ENCODE data around the gene IMMT. TPM values are rescaled to one million over a fixed set of nuclear protein-coding genes. Genes with fewer than 3 reads are reported as not detected.
"Not testable (repeated sequence)": the region's sequence is repeated elsewhere in the genome, so short reads cannot be mapped to it uniquely, and the experiment has no call there.

IMMT gene
- 100 to 1,000 TPM; 106 to 121 (median 107) TPM for total RNA-seq
- long read RNA-seq, donor 1, partial matches to known transcripts: 1 of 10 reads
- long read RNA-seq, donor 1, other reads (novel, unspliced or antisense): 7 of 10 reads
- long read RNA-seq, donor 2, partial matches to known transcripts: 11 of 15 reads
- long read RNA-seq, donor 2, other reads (novel, unspliced or antisense): 3 of 15 reads

DNA sequence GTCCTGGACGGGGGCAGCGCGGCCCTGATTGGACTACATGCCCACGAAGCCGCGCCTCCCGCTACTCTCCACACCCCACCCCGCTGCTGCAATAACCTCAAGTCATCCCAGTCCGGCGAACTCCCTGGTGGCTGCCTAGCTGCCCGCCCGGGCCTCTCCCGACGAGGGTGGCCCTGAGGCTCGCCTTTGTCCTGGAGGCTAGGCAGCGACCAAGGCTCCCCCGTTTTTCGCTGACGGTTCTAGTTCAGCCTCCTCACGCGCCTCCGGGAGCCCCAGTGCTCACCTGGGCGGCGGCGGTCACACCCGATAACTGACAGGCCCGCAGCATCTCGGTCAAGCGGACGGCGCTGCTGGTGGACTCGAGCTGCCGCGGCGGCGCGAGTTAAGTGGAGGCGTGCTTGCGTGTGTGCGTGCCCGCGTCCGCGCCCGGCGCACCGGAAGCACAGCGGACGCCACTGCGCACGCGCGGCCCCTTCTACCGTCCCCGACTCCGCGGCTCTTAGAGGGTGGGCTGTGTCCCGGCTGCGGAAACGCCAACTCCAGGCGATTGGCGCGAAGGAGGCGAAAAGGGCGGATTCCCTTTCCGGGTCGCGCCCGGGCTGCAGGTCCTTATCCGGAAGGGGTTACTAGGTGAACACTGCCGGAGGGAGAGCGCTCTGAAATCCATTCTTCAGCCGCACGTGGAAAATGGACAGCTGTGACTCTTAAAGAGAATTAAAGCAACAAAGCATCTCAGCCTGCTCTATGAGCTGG is at the start of gene IMMT:
Gene IMMT (minus strand): TSS at position 408 of the 753 bp plus-strand sequence. CDS start 80 bp downstream, at position 328.
- DNase-seq: peak; percentile 94 to 98 (median 97)
- Histone ChIP-seq H3K36me3 (ENCODE audit: low read depth) (no peaks in the 10 kb centered on the region), H3K9me3 (no peaks in the 10 kb centered on the region), H3K4me3 (peak within 1 kb of the TSS; percentile 54), H3K4me1 (ENCODE audit: low read depth) (peaks cover 16% of the 10 kb centered on the region)
- TF ChIP-seq, protein P1, sequence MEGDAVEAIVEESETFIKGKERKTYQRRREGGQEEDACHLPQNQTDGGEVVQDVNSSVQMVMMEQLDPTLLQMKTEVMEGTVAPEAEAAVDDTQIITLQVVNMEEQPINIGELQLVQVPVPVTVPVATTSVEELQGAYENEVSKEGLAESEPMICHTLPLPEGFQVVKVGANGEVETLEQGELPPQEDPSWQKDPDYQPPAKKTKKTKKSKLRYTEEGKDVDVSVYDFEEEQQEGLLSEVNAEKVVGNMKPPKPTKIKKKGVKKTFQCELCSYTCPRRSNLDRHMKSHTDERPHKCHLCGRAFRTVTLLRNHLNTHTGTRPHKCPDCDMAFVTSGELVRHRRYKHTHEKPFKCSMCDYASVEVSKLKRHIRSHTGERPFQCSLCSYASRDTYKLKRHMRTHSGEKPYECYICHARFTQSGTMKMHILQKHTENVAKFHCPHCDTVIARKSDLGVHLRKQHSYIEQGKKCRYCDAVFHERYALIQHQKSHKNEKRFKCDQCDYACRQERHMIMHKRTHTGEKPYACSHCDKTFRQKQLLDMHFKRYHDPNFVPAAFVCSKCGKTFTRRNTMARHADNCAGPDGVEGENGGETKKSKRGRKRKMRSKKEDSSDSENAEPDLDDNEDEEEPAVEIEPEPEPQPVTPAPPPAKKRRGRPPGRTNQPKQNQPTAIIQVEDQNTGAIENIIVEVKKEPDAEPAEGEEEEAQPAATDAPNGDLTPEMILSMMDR (IDR thresholded peaks at IDR 0.05): no peak
- intact Hi-C loops (cut with DNase I, micrococcal nuclease): no loop called here
- ATAC-seq: peak; percentile 92

DNA sequence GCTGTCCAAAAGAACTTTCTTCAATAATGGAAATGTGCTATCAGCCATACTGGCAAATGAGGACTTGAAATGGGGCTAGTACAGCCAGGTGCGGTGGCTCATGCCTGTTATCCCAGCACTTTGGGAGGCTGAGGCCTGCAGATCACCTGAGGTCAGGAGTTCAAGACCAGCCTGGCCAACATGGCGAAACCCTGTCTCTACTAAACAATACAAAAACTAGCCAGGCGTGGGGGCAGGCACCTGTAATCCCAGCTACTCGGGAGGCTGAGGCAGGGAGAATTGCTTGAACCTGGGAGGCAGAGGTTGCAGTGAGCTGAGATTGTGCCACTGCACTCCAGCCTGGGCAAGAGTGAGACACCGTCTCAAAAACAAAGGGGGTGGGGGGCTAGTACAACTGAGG is 49.5 kb upstream of the IMMT start:
- DNase-seq; intact Hi-C loops (cut with DNase I, micrococcal nuclease); H3K9me3 ChIP-seq; H3K4me1 ChIP-seq (ENCODE audit: low read depth); ATAC-seq; H3K36me3 ChIP-seq (ENCODE audit: low read depth); H3K4me3 ChIP-seq: not testable (repeated sequence)

DNA sequence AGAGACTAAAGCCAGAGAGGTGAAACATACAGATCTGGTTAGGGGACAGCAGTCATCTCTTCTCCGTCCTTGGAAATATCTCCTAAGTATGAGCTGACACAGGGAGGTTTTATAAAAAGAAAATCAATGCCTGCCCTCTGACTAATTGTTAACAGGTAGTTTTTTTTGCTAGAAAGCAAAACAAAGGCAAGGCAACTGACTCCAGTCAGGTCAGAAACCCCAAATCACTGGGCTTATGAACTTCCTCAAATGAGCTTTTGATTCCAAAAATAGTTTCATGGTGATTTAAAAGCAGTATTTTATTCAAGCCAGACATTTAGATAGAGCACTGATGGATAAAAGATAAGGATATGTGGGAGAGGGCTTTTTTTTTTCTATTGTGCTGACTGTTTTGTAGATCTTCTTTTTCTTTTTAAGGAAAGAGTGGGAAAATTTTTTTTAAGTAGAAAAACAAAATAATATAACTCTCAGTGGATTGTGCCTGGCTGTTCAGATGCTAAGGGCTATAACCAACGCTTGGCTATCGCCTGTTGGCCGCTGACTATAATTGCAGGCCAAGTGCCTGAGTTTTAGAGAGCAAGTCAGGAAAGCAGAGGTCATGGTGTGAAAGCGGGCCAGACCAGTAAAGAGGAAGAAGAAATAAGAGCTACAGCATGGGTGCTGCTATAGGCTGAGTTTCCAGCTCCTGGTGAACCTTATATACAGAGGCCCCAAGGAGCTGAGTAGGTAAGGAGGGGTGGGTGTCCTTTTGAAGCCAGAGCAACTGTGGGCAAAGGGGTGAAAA is 48.9 kb upstream of the IMMT start:
- no peaks in the 10 kb centered on the region for H3K9me3 ChIP-seq
- no peak overlapping the region for H3K4me3 ChIP-seq
- H3K36me3 ChIP-seq (ENCODE audit: low read depth): no peaks in the 10 kb centered on the region
- intact Hi-C loops (cut with DNase I, micrococcal nuclease): no loop called here
- H3K4me1 ChIP-seq (ENCODE audit: low read depth): no peaks in the 10 kb centered on the region
- ATAC-seq (no peak), DNase-seq (no peak)
- TF ChIP-seq, protein P1 (IDR thresholded peaks at IDR 0.05): no peak

DNA sequence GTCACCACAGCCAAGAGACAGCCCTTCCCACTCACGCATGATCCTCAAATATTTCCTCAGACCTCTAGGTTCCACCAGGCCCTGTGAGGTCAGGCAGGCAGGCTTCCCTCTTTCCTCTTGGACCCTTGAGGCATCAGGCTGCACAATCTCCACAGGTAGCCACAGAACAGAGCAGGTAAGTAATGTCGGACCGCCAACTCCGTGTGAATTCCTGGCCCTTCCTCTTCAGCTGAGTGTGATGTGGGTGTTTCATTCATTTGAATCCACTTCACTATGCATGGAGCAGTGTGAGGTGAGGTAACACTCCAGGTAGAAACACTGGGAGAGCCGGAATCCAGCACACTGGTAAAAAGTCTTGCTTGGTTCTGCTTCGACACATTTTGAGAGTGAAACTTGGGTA is 48.0 kb upstream of the IMMT start:
- no peak for ATAC-seq
- TF ChIP-seq, protein P1 (IDR thresholded peaks at IDR 0.05): no peak
- Histone ChIP-seq H3K4me1 (ENCODE audit: low read depth) (no peaks in the 10 kb centered on the region), H3K36me3 (ENCODE audit: low read depth) (no peaks in the 10 kb centered on the region), H3K4me3 (no peak overlapping the region), H3K9me3 (no peaks in the 10 kb centered on the region)
- intact Hi-C loops (cut with DNase I, micrococcal nuclease): no loop called here
- DNase-seq: no peak

DNA sequence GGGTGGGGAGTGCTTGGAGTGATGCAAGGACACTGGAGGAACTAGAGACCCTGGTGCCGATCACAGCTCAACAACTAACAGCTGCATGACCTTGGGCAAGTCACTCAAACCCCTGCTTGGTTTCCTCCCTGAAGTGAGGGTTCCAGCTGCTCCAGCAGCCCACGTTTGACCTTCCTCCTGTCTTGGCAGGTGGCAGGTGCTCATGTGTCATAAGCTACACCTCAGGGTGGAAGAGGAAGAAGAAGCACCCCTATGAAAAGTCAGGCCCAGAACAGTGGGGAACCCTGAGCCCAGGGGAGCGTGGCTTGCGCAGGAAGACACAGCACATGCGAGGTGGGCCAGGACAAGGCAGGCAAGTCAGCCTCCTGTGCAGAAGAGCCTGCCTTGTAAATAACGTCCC is 46.3 kb upstream of the IMMT start:
- DNase-seq (no peak), ATAC-seq (no peak)
- Histone ChIP-seq H3K9me3 (no peaks in the 10 kb centered on the region), H3K4me1 (ENCODE audit: low read depth) (no peaks in the 10 kb centered on the region), H3K4me3 (no peak overlapping the region), H3K36me3 (ENCODE audit: low read depth) (no peaks in the 10 kb centered on the region)
- TF ChIP-seq, protein P1 (IDR thresholded peaks at IDR 0.05): no peak
- intact Hi-C loops (cut with DNase I, micrococcal nuclease): no loop called here

DNA sequence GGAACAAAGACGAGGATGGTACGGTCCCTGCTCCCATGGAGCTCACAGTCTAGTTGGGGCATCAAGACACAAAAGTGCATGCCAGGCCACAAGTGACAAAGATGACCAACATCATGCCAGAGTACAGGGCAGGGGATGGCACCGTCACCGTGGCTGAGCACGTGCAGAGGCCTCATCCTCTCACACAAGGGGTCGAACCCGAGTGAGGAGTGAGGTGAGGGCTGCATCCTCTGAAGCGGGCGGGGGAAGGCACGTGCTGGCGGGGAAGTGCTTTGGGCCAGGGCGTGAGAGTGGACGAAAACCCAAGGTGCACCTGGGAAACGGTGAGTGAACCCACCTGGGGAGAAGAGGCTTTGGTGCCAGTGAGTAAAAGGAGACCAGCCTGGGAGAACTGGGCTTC is 45.0 kb upstream of the IMMT start:
- H3K36me3 ChIP-seq (ENCODE audit: low read depth): no peaks in the 10 kb centered on the region
- intact Hi-C loops (cut with DNase I, micrococcal nuclease): no loop called here
- no peak overlapping the region for H3K4me3 ChIP-seq
- H3K4me1 ChIP-seq (ENCODE audit: low read depth): no peaks in the 10 kb centered on the region
- ATAC-seq (no peak), DNase-seq (no peak)
- no peaks in the 10 kb centered on the region for H3K9me3 ChIP-seq
- TF ChIP-seq, protein P1 (IDR thresholded peaks at IDR 0.05): no peak

All from mucosa of descending colon (tissue), 3 donors.